Small intestine (tissue), 4 donors: ENCODE data around the gene SLC30A10. TPM values are rescaled to one million over a fixed set of nuclear protein-coding genes. Genes with fewer than 3 reads are reported as not detected.

Experiments used
- polyA plus RNA-seq, 4 donors: library from polyadenylated mRNA; stranded (reverse) in 3 of 4; unstranded in 1 of 4; fragments of 200-250 nt in 3 of 4; fragments of 120-200 nt in 1 of 4; gene quantifications; one replicate each; pipeline versions ENCODE4 v1.2.1 to v1.2.3, GENCODE V29; 2013
- donor health status: healthy with polysubstance abuse.
- donor health status: Bipolar disorder and iron deficiency.
- donor health status: healthy.

Gene SLC30A10
- polyA plus RNA-seq, 4 donors: 4.7 to 22.5 (median 7.0) TPM

Other genes with a start within 250 kb of the SLC30A10 start
- gene EPRS1, start 117.9 kb upstream of the SLC30A10 start, polyA plus RNA-seq: 10 to 100 TPM; 14.1 to 76.0 (median 53.2) TPM
- 10 to 100 TPM; 40.9 to 90.1 (median 64.7) TPM for gene BPNT1, start 161.2 kb upstream of the SLC30A10 start, polyA plus RNA-seq
- gene IARS2, start 165.6 kb upstream of the SLC30A10 start, polyA plus RNA-seq: 10 to 100 TPM; 12.3 to 85.7 (median 40.8) TPM